HG02870 (cell line): Measurements from ENCODE around the gene AHRR.
"Not testable (repeated sequence)": the region's sequence is repeated elsewhere in the genome, so short reads cannot be mapped to it uniquely, and the experiment has no call there.

Experiments used
- ATAC-seq: cut with Tn5 transposase; IDR thresholded peaks from one replicate; pipeline ENCODE4 v1.9.1; 2021; ENCODE audit warnings: mild to moderate bottlenecking, moderate library complexity; ENCODE audit not compliant: unreplicated experiment

Gene AHRR

GRCh38 chr5:466661-467310 is 145.3 kb downstream of the AHRR start:
- ATAC-seq, result no peak

- ATAC-seq, result no peak
Measured at GRCh38 chr5:468401-468800, 146.9 kb downstream of the AHRR start.

GRCh38 chr5:469752-470483 is 148.4 kb downstream of the AHRR start:
- ATAC-seq, result no peak

- ATAC-seq, result no peak
Measured at GRCh38 chr5:470961-471749, 149.6 kb downstream of the AHRR start.

- ATAC-seq, result no peak
Measured at GRCh38 chr5:471750-472058, 150.2 kb downstream of the AHRR start.

GRCh38 chr5:472076-472655 is 150.7 kb downstream of the AHRR start:
- peak; percentile 9 for ATAC-seq

GRCh38 chr5:472656-473550 is 151.4 kb downstream of the AHRR start:
- ATAC-seq, result peak; percentile 57

GRCh38 chr5:473551-474192 is 152.2 kb downstream of the AHRR start:
- peak; percentile 14 for ATAC-seq

GRCh38 chr5:474232-474839 is 152.8 kb downstream of the AHRR start:
- not testable (repeated sequence) for ATAC-seq

GRCh38 chr5:474840-475661 is 153.5 kb downstream of the AHRR start:
- no peak for ATAC-seq

- no peak for ATAC-seq
Measured at GRCh38 chr5:475704-476101, 154.2 kb downstream of the AHRR start.

GRCh38 chr5:476102-476813 is 154.7 kb downstream of the AHRR start:
- ATAC-seq, result no peak

GRCh38 chr5:476814-477175 is 155.3 kb downstream of the AHRR start:
- ATAC-seq, result no peak

- ATAC-seq, result no peak
Measured at GRCh38 chr5:477247-477646, 155.7 kb downstream of the AHRR start.

GRCh38 chr5:477871-478270 is 156.4 kb downstream of the AHRR start:
- no peak for ATAC-seq

GRCh38 chr5:478369-478981 is 157.0 kb downstream of the AHRR start:
- no peak for ATAC-seq

GRCh38 chr5:478982-479535 is 157.5 kb downstream of the AHRR start:
- no peak for ATAC-seq
